Glutamatergic neuron (in vitro differentiated cells): ENCODE measurements around the gene LRCH1. TPM values are rescaled to one million over a fixed set of nuclear protein-coding genes. Genes with fewer than 3 reads are reported as not detected.

Experiments used
- DNase-seq: peaks from one replicate; pipeline ENCODE4 v3.0.0; 2022
- H3K27ac Mint-ChIP-seq: one replicate; pipeline ENCODE4 v1.8.0; 2020; ENCODE audit warnings: mild to moderate bottlenecking, mixed read lengths, inconsistent platforms; ENCODE audit not compliant: unreplicated experiment
- H3K27me3 Mint-ChIP-seq: one replicate; pipeline ENCODE4 v1.8.0; 2020; ENCODE audit warnings: mild to moderate bottlenecking, moderate library complexity, mixed read lengths, inconsistent platforms; ENCODE audit not compliant: unreplicated experiment
- H3K36me3 Mint-ChIP-seq: one replicate; pipeline ENCODE4 v1.8.0; 2020; ENCODE audit warnings: mild to moderate bottlenecking, mixed read lengths, inconsistent platforms; ENCODE audit not compliant: unreplicated experiment
- H3K4me1 Mint-ChIP-seq: one replicate; pipeline ENCODE4 v1.8.0; 2020; ENCODE audit warnings: mild to moderate bottlenecking, low read depth, mixed read lengths, inconsistent platforms; ENCODE audit not compliant: unreplicated experiment
- H3K4me3 Mint-ChIP-seq: one replicate; pipeline ENCODE4 v1.8.0; 2020; ENCODE audit warnings: mild to moderate bottlenecking, mixed read lengths, inconsistent platforms; ENCODE audit not compliant: unreplicated experiment
- H3K9me3 Mint-ChIP-seq: one replicate; pipeline ENCODE4 v1.8.0; 2020; ENCODE audit warnings: mild to moderate bottlenecking, moderate library complexity, mixed read lengths, inconsistent platforms; ENCODE audit not compliant: unreplicated experiment
- total RNA-seq: library from RNA; stranded (reverse); fragmentation: NEBNext Ultra II Directional; extraction: Animal tissue kit (Norgen Biotek cat#: 25700); gene quantifications from one replicate; pipeline ENCODE4 v1.2.1, GENCODE V29; 2021; ENCODE audit not compliant: unreplicated experiment
- TF ChIP-seq, protein P1 (sequence below): fragments of 200-600 bp; sonication (generic); IDR thresholded peaks from one replicate; pipeline ENCODE4 v1.5.0; 2021; ENCODE audit not compliant: partially characterized antibody, unreplicated experiment

Gene LRCH1
- total RNA-seq, 1 donor from 2014 or later = 40.6 TPM

DNA sequence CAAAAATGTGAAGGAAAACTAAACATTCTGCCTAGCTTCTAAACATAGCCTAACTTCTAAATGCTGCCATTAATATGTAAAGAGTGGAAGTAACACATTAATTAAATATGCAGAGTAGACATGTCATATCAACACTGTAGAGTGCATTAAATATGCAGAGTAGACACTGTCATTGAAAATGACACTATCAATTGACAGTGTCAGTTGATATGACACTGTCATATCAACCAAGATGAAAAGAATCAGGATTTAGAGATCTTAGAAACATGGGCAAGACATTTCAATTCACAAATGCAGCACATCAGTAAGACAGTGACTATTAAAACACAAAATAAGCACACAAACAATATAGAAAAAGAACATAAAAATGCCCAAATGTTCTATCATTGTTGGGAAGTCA is 218.7 kb downstream of the LRCH1 start:
- H3K27ac Mint-ChIP-seq = no peak overlapping the region
- TF ChIP-seq, protein P1, sequence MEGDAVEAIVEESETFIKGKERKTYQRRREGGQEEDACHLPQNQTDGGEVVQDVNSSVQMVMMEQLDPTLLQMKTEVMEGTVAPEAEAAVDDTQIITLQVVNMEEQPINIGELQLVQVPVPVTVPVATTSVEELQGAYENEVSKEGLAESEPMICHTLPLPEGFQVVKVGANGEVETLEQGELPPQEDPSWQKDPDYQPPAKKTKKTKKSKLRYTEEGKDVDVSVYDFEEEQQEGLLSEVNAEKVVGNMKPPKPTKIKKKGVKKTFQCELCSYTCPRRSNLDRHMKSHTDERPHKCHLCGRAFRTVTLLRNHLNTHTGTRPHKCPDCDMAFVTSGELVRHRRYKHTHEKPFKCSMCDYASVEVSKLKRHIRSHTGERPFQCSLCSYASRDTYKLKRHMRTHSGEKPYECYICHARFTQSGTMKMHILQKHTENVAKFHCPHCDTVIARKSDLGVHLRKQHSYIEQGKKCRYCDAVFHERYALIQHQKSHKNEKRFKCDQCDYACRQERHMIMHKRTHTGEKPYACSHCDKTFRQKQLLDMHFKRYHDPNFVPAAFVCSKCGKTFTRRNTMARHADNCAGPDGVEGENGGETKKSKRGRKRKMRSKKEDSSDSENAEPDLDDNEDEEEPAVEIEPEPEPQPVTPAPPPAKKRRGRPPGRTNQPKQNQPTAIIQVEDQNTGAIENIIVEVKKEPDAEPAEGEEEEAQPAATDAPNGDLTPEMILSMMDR = no peak
- no peak for DNase-seq
- no peaks in the 10 kb centered on the region for H3K4me1 Mint-ChIP-seq
- H3K27me3 Mint-ChIP-seq = no peaks in the 10 kb centered on the region
- no peak overlapping the region for H3K4me3 Mint-ChIP-seq
- no peaks in the 10 kb centered on the region for H3K36me3 Mint-ChIP-seq
- no peaks in the 10 kb centered on the region for H3K9me3 Mint-ChIP-seq

DNA sequence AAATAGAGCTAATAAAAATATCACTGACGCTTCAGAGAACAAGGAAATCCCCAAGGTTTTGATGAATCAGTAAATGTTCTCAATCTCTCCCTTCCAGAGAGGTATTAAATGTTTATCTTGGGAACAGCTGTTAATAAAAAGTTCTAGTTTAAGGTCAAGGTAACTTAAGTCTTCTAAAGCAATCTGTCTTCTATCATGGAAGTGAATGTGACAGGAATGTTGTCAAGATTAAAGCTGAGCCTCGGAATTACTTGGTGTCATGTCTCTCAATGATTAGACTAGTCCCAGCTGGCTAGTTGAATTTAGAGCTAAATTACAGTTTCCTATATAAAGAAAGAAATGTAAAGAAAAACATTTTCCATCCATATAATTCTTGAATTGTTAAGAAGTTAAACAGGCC is 220.6 kb downstream of the LRCH1 start:
- Mint-ChIP-seq H3K36me3 (no peaks in the 10 kb centered on the region), H3K9me3 (no peaks in the 10 kb centered on the region), H3K4me3 (no peak overlapping the region), H3K27me3 (no peaks in the 10 kb centered on the region), H3K27ac (no peak overlapping the region), H3K4me1 (no peaks in the 10 kb centered on the region)
- no peak for DNase-seq
- TF ChIP-seq, protein P1 = no peak

DNA sequence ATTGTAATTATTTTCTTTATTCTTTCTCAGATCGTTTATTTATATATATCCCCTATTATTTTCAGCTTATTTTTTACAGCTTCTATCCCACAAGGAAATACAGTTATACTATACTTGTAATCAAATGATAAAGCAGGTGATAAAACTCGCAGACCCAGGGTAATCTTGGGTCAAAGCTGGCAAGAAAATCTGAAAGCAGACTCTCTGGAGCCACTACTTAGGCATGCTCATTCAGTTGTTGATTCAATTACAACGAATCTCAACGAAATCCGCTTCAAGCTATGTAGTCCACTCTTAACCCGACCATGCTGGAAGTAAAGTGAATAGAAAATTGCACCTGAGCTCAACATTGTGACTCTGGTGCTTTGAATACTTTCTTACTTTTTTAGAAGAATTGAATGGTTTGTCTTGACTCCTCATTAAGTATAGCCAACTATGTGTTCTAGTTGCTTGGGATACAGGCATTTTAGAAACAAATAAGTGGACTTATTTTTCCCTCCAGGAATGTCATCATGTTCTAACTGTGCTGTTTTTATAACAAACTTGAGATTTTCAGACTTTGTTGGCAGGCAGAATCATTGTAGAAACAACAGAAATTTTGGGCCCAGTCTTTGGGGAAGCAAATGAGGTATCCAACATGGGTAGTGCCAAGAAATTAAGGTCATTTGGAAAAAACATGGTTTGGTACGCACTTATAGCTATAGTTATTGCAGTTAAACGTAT is 222.6 kb downstream of the LRCH1 start:
- DNase-seq = no peak
- Mint-ChIP-seq H3K4me3 (no peak overlapping the region), H3K27ac (no peak overlapping the region), H3K4me1 (no peaks in the 10 kb centered on the region), H3K36me3 (no peaks in the 10 kb centered on the region), H3K9me3 (no peaks in the 10 kb centered on the region), H3K27me3 (no peaks in the 10 kb centered on the region)
- TF ChIP-seq, protein P1 = no peak

DNA sequence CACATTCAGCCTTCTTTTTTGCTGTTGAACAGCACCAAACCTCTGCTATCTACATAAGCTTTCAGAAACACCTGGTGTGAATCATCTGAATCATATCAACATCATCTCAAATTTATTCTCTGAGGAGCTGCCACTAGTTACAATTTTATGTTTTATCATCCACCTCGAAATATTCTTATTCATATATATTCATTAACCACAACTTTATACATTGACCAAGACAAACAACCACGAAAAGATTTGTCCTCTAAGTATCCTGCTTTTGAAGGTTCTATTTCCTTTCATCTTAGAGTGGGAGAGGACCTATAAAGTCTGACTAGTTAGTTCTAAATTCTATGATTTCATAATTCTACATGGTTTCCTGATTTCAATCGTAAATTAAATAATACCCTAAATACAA is 225.1 kb downstream of the LRCH1 start:
- Mint-ChIP-seq H3K27me3 (no peaks in the 10 kb centered on the region), H3K4me1 (no peaks in the 10 kb centered on the region), H3K4me3 (no peak overlapping the region), H3K36me3 (no peaks in the 10 kb centered on the region), H3K9me3 (no peaks in the 10 kb centered on the region), H3K27ac (no peak overlapping the region)
- TF ChIP-seq, protein P1 = no peak
- DNase-seq = no peak

DNA sequence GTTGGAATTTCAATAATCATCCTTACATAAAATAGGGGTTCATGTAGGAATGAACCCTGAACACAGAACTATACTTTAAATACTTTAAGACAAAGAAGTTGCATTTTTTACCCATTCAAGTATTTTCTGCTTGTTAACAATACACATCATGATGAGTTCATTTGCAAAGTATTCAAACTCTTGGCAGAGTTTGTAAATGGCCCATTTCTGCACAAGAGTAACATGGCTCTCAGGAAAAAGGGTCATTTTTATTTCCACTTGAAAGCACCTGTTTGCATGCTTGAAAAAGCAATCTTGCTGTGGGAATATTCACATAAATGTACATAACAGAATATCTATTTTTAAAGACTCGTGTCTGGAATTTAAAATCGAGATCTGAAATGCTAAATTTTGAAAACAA is 225.9 kb downstream of the LRCH1 start:
- no peak overlapping the region for H3K27ac Mint-ChIP-seq
- no peak overlapping the region for H3K4me3 Mint-ChIP-seq
- no peaks in the 10 kb centered on the region for H3K27me3 Mint-ChIP-seq
- no peaks in the 10 kb centered on the region for H3K36me3 Mint-ChIP-seq
- no peaks in the 10 kb centered on the region for H3K9me3 Mint-ChIP-seq
- no peaks in the 10 kb centered on the region for H3K4me1 Mint-ChIP-seq
- TF ChIP-seq, protein P1 = no peak
- no peak for DNase-seq
